Uterus (tissue), 2 donors: Measurements from ENCODE around the gene RHCG.

Experiments used
- CTCF ChIP-seq, 4 experiments: fragments of 200-600 bp in 2 of 4; fragments of 450-650 bp in 2 of 4; sonication (generic) in 2 of 4; IDR thresholded peaks; one replicate each; pipeline ENCODE4 v1.5.1; 2016 to 2019; ENCODE audit warnings: antibody characterized with exemption in 4 of 4, mild to moderate bottlenecking in 2 of 4, moderate library complexity in 1 of 4
- POLR2A ChIP-seq, 2 donors: fragments of 450-650 bp; IDR thresholded peaks; one replicate each; pipeline ENCODE4 v1.6.1; 2016; ENCODE audit warnings: antibody characterized with exemption in 2 of 2, mild to moderate bottlenecking in 1 of 2, moderate library complexity in 1 of 2

GRCh38 chr15:89462198-89462912 is 34.0 kb downstream of the RHCG start:
- TF ChIP-seq POLR2A (IDR thresholded peaks at IDR 0.05): no peak
- no peak for TF ChIP-seq CTCF (IDR thresholded peaks at IDR 0.05)
